Kidney epithelial cell (primary cell): ENCODE results near the gene SEZ6. TPM values are rescaled to one million over a fixed set of nuclear protein-coding genes. Genes with fewer than 3 reads are reported as not detected.

Source experiments
- DNase-seq: peaks from one replicate; pipeline ENCODE4 v3.0.0-alpha.2; 2010; ENCODE audit warnings: low read depth
- H3K27me3 ChIP-seq: 2 replicates; pipeline ENCODE4 v1.6.0; 2011; ENCODE audit warnings: low read length; ENCODE audit not compliant: control insufficient read depth, insufficient read depth
- H3K36me3 ChIP-seq: 2 replicates; pipeline ENCODE4 v1.5.1; 2011; ENCODE audit warnings: low read length; ENCODE audit not compliant: control insufficient read depth, insufficient read depth
- H3K4me3 ChIP-seq: 2 replicates; pipeline ENCODE4 v1.5.1; 2011; ENCODE audit warnings: low read depth, mild to moderate bottlenecking, control low read depth, low read length
- total RNA-seq: library from RNA; depleted of rRNA; stranded (reverse); fragments of >200 nt; gene quantifications from 2 replicates; pipeline ENCODE4 v1.2.3, GENCODE V29; 2015
- TF ChIP-seq, protein P1 (sequence below): IDR thresholded peaks from 2 replicates; pipeline ENCODE4 v1.5.1; 2011; ENCODE audit warnings: mild to moderate bottlenecking, moderate library complexity, low read length, control low read depth, inconsistent platforms; ENCODE audit not compliant: insufficient read depth, poor library complexity, severe bottlenecking

Gene SEZ6
- total RNA-seq, 1 donor from 2014 or later = not detected

DNA sequence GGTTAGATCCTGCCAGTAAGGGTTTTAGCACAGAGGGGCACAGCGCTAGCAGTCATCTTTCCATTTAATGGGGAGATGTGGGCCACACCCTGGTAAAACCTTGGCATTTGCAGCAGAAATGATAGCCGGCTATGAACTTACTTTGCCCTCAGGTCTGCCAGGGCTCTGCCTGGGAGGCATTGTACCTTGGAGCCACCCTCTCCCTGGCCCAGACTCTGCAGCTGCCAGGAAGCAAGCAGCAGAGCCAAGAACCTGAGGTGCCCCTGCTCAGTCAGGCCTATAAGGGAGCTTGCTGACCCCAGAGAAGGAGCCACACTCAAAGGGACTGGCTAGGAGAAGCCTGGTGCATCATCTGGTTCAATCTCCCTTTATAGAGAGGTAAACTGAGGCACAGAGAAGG lies 30.8 kb downstream of the SEZ6 start:
- DNase-seq = no peak
- TF ChIP-seq, protein P1, sequence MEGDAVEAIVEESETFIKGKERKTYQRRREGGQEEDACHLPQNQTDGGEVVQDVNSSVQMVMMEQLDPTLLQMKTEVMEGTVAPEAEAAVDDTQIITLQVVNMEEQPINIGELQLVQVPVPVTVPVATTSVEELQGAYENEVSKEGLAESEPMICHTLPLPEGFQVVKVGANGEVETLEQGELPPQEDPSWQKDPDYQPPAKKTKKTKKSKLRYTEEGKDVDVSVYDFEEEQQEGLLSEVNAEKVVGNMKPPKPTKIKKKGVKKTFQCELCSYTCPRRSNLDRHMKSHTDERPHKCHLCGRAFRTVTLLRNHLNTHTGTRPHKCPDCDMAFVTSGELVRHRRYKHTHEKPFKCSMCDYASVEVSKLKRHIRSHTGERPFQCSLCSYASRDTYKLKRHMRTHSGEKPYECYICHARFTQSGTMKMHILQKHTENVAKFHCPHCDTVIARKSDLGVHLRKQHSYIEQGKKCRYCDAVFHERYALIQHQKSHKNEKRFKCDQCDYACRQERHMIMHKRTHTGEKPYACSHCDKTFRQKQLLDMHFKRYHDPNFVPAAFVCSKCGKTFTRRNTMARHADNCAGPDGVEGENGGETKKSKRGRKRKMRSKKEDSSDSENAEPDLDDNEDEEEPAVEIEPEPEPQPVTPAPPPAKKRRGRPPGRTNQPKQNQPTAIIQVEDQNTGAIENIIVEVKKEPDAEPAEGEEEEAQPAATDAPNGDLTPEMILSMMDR = no peak

DNA sequence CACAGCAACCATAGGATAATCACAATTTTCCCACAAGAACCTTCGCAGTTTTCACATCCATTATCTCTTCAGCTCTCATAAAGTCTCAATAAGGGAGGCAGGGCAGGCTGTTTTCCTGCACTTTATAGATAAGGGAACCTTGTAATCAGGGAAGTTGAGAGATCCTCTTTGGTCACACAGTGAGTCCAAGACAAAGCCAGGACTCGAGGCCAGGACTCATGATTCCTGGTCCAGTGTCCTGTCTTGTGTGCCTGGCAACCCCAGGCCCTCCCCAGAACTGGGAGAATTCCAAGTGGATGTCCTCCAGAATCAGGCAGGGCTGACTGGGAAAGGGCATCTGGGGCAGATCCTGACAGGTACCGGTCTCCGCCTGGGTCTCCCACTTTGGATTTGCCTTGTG lies 31.4 kb downstream of the SEZ6 start:
- H3K27me3 ChIP-seq = peaks cover 37% of the 10 kb centered on the region

More for the DNA sequence above, 30.8 kb downstream of the SEZ6 start:
- Histone ChIP-seq H3K36me3 (no peaks in the 10 kb centered on the region), H3K4me3 (no peak overlapping the region), H3K27me3 (peaks cover 33% of the 10 kb centered on the region)

DNA sequence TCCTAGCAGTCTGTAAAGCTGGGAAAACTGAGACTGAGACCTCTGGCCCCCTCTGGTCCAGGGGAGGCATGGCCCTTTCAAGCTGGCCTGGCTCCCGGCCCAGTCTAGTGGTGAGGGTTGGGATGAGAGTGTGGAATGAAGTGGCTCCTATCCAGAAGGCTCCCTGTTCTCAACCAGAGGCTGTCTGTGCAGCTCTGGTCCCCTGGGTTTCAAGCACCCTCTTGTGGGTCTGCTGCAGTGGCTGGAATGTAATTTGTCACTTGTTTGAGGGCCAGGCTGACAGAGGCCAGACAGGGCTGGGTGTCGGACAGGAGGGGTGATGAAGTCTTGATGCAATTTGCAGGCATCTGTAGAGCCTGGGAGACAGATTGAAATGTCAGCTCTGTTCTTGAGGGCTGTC lies 32.4 kb downstream of the SEZ6 start:
- DNase-seq = no peak
- TF ChIP-seq, protein P1 = no peak
- H3K36me3 ChIP-seq = no peaks in the 10 kb centered on the region
- peaks cover 47% of the 10 kb centered on the region for H3K27me3 ChIP-seq
- H3K4me3 ChIP-seq = no peak overlapping the region

More for the DNA sequence above, 31.4 kb downstream of the SEZ6 start:
- no peaks in the 10 kb centered on the region for H3K36me3 ChIP-seq
- TF ChIP-seq, protein P1 = no peak
- no peak overlapping the region for H3K4me3 ChIP-seq
- no peak for DNase-seq

DNA sequence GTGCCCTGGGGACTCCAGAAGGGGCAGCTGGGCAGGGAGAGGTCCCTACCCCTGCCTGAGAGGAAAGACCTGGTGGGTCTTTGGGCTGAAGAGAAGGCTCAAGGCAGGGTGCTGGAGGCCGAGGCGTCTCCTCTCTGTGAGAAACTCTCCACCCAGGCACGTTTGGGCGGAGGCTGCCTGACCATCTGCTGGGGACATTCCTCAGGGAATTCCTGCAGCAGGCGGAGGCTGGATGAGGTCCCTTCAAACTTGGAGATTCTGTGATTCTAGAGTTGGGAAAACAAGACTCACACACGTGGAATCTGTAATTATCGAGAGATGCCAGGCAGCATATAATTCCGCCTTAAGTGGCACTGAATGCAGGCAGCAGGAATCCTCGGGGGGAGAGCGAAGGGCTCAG lies 33.4 kb downstream of the SEZ6 start:
- Histone ChIP-seq H3K4me3 (no peak overlapping the region), H3K27me3 (peaks cover 43% of the 10 kb centered on the region), H3K36me3 (no peaks in the 10 kb centered on the region)
- DNase-seq = no peak
- TF ChIP-seq, protein P1 = no peak

DNA sequence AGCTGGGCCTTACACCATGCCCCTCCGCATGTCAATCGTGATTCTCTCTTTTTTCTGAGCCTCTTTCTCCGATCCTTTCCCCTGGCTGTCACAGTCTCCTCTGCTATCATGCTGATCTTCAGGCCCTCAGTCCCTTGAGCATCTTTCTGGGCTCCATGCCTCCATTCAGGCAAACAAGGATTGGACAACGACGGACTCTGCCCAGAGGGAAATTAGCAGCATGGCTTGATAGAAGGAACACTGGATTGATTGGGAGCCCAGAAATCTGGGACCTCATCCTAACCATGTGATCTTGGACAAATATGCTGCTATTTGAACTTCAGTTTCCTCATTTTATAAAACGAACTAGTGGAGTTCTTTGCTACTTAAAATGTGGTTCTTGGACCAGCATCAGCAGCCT lies 35.0 kb downstream of the SEZ6 start:
- Histone ChIP-seq H3K27me3 (peaks cover 40% of the 10 kb centered on the region), H3K4me3 (no peak overlapping the region), H3K36me3 (no peaks in the 10 kb centered on the region)
- TF ChIP-seq, protein P1 = no peak
- DNase-seq = no peak

DNA sequence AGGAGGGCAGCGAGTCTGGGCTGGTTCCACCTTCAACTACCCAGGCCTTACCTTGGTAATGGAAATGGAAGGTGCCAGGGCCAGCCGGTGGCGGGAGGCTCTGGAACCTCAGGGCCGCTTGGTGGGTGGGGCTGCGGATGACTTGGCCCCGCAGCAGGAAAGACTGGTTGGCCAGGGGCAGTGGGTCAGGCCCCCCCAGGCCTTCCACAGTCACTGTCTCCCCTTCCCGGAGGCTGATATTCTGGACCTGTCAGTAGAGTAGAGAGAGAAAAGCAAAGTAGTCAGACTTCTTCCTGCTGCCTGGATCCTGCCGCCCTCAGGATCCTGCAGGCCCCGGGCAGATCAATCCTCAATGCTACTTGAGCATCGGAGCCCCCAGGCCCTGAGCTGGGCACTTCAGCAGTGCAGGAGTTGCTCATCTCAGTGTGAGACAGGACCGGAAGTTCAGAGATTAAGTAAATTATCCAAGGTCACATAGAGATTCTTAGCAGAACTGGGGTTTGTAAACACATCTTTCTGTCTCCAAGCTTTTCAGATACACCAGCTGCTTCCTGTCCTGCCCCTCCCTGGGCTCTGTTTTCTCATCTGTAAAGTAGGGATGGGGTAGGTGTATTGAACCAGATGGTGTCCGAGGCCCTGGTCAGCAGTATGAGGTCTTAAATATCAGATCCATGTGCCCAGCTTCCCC lies 36.0 kb downstream of the SEZ6 start:
- TF ChIP-seq, protein P1 = no peak
- no peak overlapping the region for H3K4me3 ChIP-seq
- DNase-seq = no peak
- no peaks in the 10 kb centered on the region for H3K36me3 ChIP-seq
- H3K27me3 ChIP-seq = peaks cover 40% of the 10 kb centered on the region
